Choroid plexus epithelial cell (primary cell): ENCODE data around the gene ADCY10.

Experiments used
- DNase-seq: peaks from one replicate; pipeline ENCODE4 v3.0.0-alpha.2; 2010; ENCODE audit warnings: low read depth
- H3K4me3 ChIP-seq: 2 replicates; pipeline ENCODE4 v1.5.1; 2011; ENCODE audit warnings: low read depth, mild to moderate bottlenecking, control low read depth, low read length, moderate library complexity
- CTCF ChIP-seq: conservative IDR thresholded peaks from 2 replicates; pipeline ENCODE4 v1.5.1; 2011; ENCODE audit warnings: low read depth, mild to moderate bottlenecking, control low read depth, inconsistent platforms, low read length, moderate library complexity

ADCY10 gene

GRCh38 chr1:167795810-167796740 is 117.9 kb downstream of the ADCY10 start:
- TF ChIP-seq CTCF, result no peak
- H3K4me3 ChIP-seq, result no peak overlapping the region
- peak; percentile 71 for DNase-seq

- no peak for DNase-seq
- H3K4me3 ChIP-seq, result no peak overlapping the region
- no peak for TF ChIP-seq CTCF
These were observed 119.9 kb downstream of the ADCY10 start for GRCh38 chr1:167794043-167794442.

GRCh38 chr1:167792188-167792565 is 121.8 kb downstream of the ADCY10 start:
- no peak for DNase-seq
- TF ChIP-seq CTCF, result no peak
- no peak overlapping the region for H3K4me3 ChIP-seq

- TF ChIP-seq CTCF, result peak; percentile 28
- peak; percentile 90 for DNase-seq
- no peak overlapping the region for H3K4me3 ChIP-seq
These were observed 122.4 kb downstream of the ADCY10 start for GRCh38 chr1:167791281-167792187.

GRCh38 chr1:167790117-167790516 is 123.8 kb downstream of the ADCY10 start:
- H3K4me3 ChIP-seq, result no peak overlapping the region
- no peak for TF ChIP-seq CTCF

GRCh38 chr1:167789501-167789900 is 124.4 kb downstream of the ADCY10 start:
- TF ChIP-seq CTCF, result no peak
- H3K4me3 ChIP-seq, result no peak overlapping the region
- DNase-seq, result peak; percentile 35

More at GRCh38 chr1:167790117-167790516, 123.8 kb downstream of the ADCY10 start:
- DNase-seq, result no peak
